Right lung (tissue), 5 donors: ENCODE measurements around the gene ACACA. TPM values are rescaled to one million over a fixed set of nuclear protein-coding genes. Genes with fewer than 3 reads are reported as not detected.
A peak's percentile ranks its signal among the peaks of the same experiment; 100 is the strongest.

Experiments
- DNase-seq, 2 donors: peaks; one replicate each; pipeline ENCODE4 v3.0.0-alpha.2; 2013
- polyA plus RNA-seq, 5 donors: library from polyadenylated mRNA; unstranded; fragments of 120-200 nt; gene quantifications; one replicate each; pipeline versions ENCODE4 v1.2.1 to v1.2.3, GENCODE V29; 2013; ENCODE audit warnings: inconsistent platforms in 1 of 5, low replicate concordance in 1 of 5; ENCODE audit not compliant: insufficient read length in 5 of 5, insufficient read depth in 1 of 5

The ACACA gene
- polyA plus RNA-seq, 5 donors: 40.8 to 60.5 (median 49.2) TPM

GRCh38 chr17:37293770-37294169, 112.9 kb downstream of the ACACA start:
- DNase-seq: no peak

- no peak for DNase-seq
These were observed 114.1 kb downstream of the ACACA start for GRCh38 chr17:37292429-37293139.

- DNase-seq: no peak
These were observed 115.3 kb downstream of the ACACA start for GRCh38 chr17:37291351-37291750.

- DNase-seq: no peak
These were observed 120.2 kb downstream of the ACACA start for GRCh38 chr17:37286430-37286829.

- DNase-seq: no peak
These were observed 122.4 kb downstream of the ACACA start for GRCh38 chr17:37284191-37284590.

- no peak for DNase-seq
These were observed 123.1 kb downstream of the ACACA start for GRCh38 chr17:37283414-37283961.

GRCh38 chr17:37280841-37281240, 125.8 kb downstream of the ACACA start:
- no peak for DNase-seq

- DNase-seq: no peak
These were observed 128.3 kb downstream of the ACACA start for GRCh38 chr17:37278247-37278894.

- DNase-seq: no peak
These were observed 130.2 kb downstream of the ACACA start for GRCh38 chr17:37276475-37276874.

GRCh38 chr17:37274461-37274860, 132.2 kb downstream of the ACACA start:
- DNase-seq: no peak

GRCh38 chr17:37273409-37274051, 133.1 kb downstream of the ACACA start:
- DNase-seq: peak; percentile 79 to 86

GRCh38 chr17:37265446-37266173, 141.0 kb downstream of the ACACA start:
- DNase-seq: no peak

GRCh38 chr17:37261286-37261685, 145.3 kb downstream of the ACACA start:
- no peak for DNase-seq

GRCh38 chr17:37259030-37259735, 147.5 kb downstream of the ACACA start:
- DNase-seq: no peak

GRCh38 chr17:37256627-37257026, 150.0 kb downstream of the ACACA start:
- DNase-seq: no peak

GRCh38 chr17:37255432-37255831, 151.2 kb downstream of the ACACA start:
- DNase-seq: no peak

- no peak for DNase-seq
These were observed 158.8 kb downstream of the ACACA start for GRCh38 chr17:37247825-37248224.

- DNase-seq: no peak
These were observed 160.6 kb downstream of the ACACA start for GRCh38 chr17:37246085-37246484.

GRCh38 chr17:37240381-37240780, 166.3 kb downstream of the ACACA start:
- no peak for DNase-seq

- peak in 1 of 2 donors; percentile 38 for DNase-seq
These were observed 166.8 kb downstream of the ACACA start for GRCh38 chr17:37239690-37240334.

GRCh38 chr17:37234106-37234505, 172.5 kb downstream of the ACACA start:
- no peak for DNase-seq
